Loucy (cell line): ENCODE results near the gene ZNF276.
"Not testable (repeated sequence)": the region's sequence is repeated elsewhere in the genome, so short reads cannot be mapped to it uniquely, and the experiment has no call there.

ENCODE experiments used
- H2AFZ ChIP-seq: fragments of 200-600 bp; sonication (generic); 2 replicates; pipeline ENCODE4 v1.6.0; 2016; ENCODE audit warnings: antibody characterized with exemption, mild to moderate bottlenecking, low read length, moderate library complexity
- H3F3A ChIP-seq: fragments of 200-600 bp; 2 replicates; pipeline ENCODE4 v1.6.0; 2016; ENCODE audit warnings: antibody characterized with exemption, low read depth, mild to moderate bottlenecking
- H3K27me3 ChIP-seq: fragments of 200-600 bp; sonication (generic); 2 replicates; pipeline ENCODE4 v1.6.1; 2014; ENCODE audit warnings: low read length, mild to moderate bottlenecking; ENCODE audit not compliant: insufficient read depth, poor library complexity, severe bottlenecking
- H3K36me3 ChIP-seq: fragments of 200-600 bp; sonication (generic); 2 replicates; pipeline ENCODE4 v1.6.1; 2016; ENCODE audit warnings: low read length; ENCODE audit not compliant: insufficient read depth
- H3K4me1 ChIP-seq: fragments of 200-600 bp; sonication (generic); 2 replicates; pipeline ENCODE4 v1.5.1; 2014; ENCODE audit warnings: low read length, mild to moderate bottlenecking; ENCODE audit not compliant: insufficient read depth, poor library complexity, severe bottlenecking
- H3K4me2 ChIP-seq: fragments of 200-600 bp; sonication (generic); 2 replicates; pipeline ENCODE4 v1.6.0; 2014; ENCODE audit warnings: antibody characterized with exemption, low read length, low read depth, mild to moderate bottlenecking; ENCODE audit not compliant: poor library complexity, severe bottlenecking
- H3K4me3 ChIP-seq: fragments of 200-600 bp; sonication (generic); 2 replicates; pipeline ENCODE4 v1.5.1; 2014; ENCODE audit warnings: low read length, mild to moderate bottlenecking, mixed read lengths; ENCODE audit not compliant: poor library complexity, severe bottlenecking
- H3K79me2 ChIP-seq: fragments of 200-600 bp; sonication (generic); 2 replicates; pipeline ENCODE4 v1.6.1; 2014; ENCODE audit warnings: low read length; ENCODE audit not compliant: insufficient read depth
- H3K9ac ChIP-seq: fragments of 200-600 bp; sonication (generic); 2 replicates; pipeline ENCODE4 v1.6.0; 2014; ENCODE audit warnings: mild to moderate bottlenecking, low read depth, low read length, moderate library complexity; ENCODE audit not compliant: poor library complexity, severe bottlenecking
- H3K9me2 ChIP-seq: fragments of 200-600 bp; sonication (generic); replicated peaks from 2 replicates; pipeline ENCODE4 v1.6.1; 2016; ENCODE audit warnings: low read depth, low read length, mixed read lengths
- H3K9me3 ChIP-seq: fragments of 200-600 bp; sonication (generic); 2 replicates; pipeline ENCODE4 v1.6.1; 2014; ENCODE audit warnings: mild to moderate bottlenecking, antibody characterized with exemption, low read length, low read depth; ENCODE audit not compliant: insufficient read depth
- H4K20me1 ChIP-seq: fragments of 200-600 bp; sonication (generic); 2 replicates; pipeline ENCODE4 v1.6.0; 2014; ENCODE audit warnings: antibody characterized with exemption, low read length, mild to moderate bottlenecking; ENCODE audit not compliant: insufficient read depth, poor library complexity, severe bottlenecking
- CTCF ChIP-seq: fragments of 200-600 bp; sonication (generic); conservative IDR thresholded peaks from 2 replicates; pipeline ENCODE4 v1.5.1; 2014; ENCODE audit warnings: mild to moderate bottlenecking, antibody characterized with exemption, low read length
- EZH2phosphoT487 ChIP-seq: fragments of 200-600 bp; IDR thresholded peaks from 2 replicates; pipeline ENCODE4 v1.6.1; 2018; ENCODE audit warnings: antibody characterized with exemption, mild to moderate bottlenecking, moderate library complexity, borderline replicate concordance

ZNF276 gene

GRCh38 chr16:89693289-89693731 is 28.0 kb upstream of the ZNF276 start:
- Histone ChIP-seq H3K4me2 (no peak overlapping the region), H2AFZ (no peak overlapping the region), H3K79me2 (peaks cover 3% of the 10 kb centered on the region; the same call in 1 of the 2 replicates), H3K9me3 (no peaks in the 10 kb centered on the region), H3K9ac (no peak overlapping the region), H3K9me2 (no peaks in the 10 kb centered on the region), H4K20me1 (no peaks in the 10 kb centered on the region), H3K36me3 (no peaks in the 10 kb centered on the region), H3K4me1 (peaks cover 14% of the 10 kb centered on the region), H3K27me3 (no peaks in the 10 kb centered on the region), H3K4me3 (no peak overlapping the region), H3F3A (no peaks in the 10 kb centered on the region)
- TF ChIP-seq EZH2phosphoT487 (no peak), CTCF (no peak)

- H3K4me1 ChIP-seq = peaks cover 14% of the 10 kb centered on the region
- no peaks in the 10 kb centered on the region for H3K27me3 ChIP-seq
- no peak overlapping the region for H3K4me3 ChIP-seq
- H2AFZ ChIP-seq = no peak overlapping the region
- H3K4me2 ChIP-seq = no peak overlapping the region
- no peaks in the 10 kb centered on the region for H3F3A ChIP-seq
- H3K9me3 ChIP-seq = no peaks in the 10 kb centered on the region
- H3K9me2 ChIP-seq = no peaks in the 10 kb centered on the region
- no peak overlapping the region for H3K9ac ChIP-seq
- no peak for TF ChIP-seq CTCF
- TF ChIP-seq EZH2phosphoT487 = no peak
- H4K20me1 ChIP-seq = no peaks in the 10 kb centered on the region
- no peaks in the 10 kb centered on the region for H3K36me3 ChIP-seq
- H3K79me2 ChIP-seq = no peaks in the 10 kb centered on the region
Measured at GRCh38 chr16:89693931-89694783, 27.2 kb upstream of the ZNF276 start.

- H3K27me3 ChIP-seq, H3K4me3 ChIP-seq, H3K9ac ChIP-seq, H3K79me2 ChIP-seq, H3K9me3 ChIP-seq, H4K20me1 ChIP-seq, H3K9me2 ChIP-seq, H3K4me2 ChIP-seq, H3K36me3 ChIP-seq, H2AFZ ChIP-seq, H3F3A ChIP-seq: not testable (repeated sequence)
- peaks cover 14% of the 10 kb centered on the region for H3K4me1 ChIP-seq
Measured at GRCh38 chr16:89694784-89695085, 26.6 kb upstream of the ZNF276 start.
